ENCODE data around the gene L1CAM. TPM values are rescaled to one million over a fixed set of nuclear protein-coding genes. Genes with fewer than 3 reads are reported as not detected.

Gene L1CAM
- polyA plus RNA-seq, 3 donors: 0.55 TPM; not detected in 2

GRCh38 chrX:153827903-153828302, 58.1 kb downstream of the L1CAM start:
- WGBS (ENCODE audit: insufficient coverage): 100% methylated on average over 2 of the region's 9 CpGs

DNA sequence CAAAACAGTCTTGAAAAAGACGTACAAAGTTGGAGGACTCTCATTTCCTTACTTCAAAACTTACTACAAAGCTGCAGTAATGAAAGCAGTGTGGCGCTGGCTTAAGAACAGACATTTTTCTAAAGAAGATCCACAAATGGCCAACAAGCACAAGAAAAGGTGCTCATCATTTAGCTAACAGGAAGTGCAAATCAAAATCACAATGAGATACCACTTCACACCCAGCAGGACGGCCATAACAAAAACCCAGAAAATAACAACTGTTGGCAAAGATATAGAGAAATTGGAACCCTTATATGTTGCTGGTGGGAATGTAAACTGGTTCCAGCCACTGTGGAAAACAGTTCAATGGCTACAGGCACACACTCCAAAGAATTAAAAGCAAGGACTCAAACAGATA, 59.0 kb downstream of the L1CAM start:
- Histone ChIP-seq H3K4me2 (replicated peaks; ENCODE audit: extremely low read depth, low read length, poor library complexity, severe bottlenecking) (no peak overlapping the region), H3K27me3 (ENCODE audit: control insufficient read depth in 2 of 2, insufficient read depth in 2 of 2, low read length in 2 of 2) (peaks cover 47 to 75% of the 10 kb centered on the region in 2 donors), H3K36me3 (replicated peaks in 1 of 2; ENCODE audit: control insufficient read depth in 1 of 2, insufficient read depth in 2 of 2, low read length in 2 of 2) (no peaks in the 10 kb centered on the region), H3K9ac (ENCODE audit: insufficient read depth, low read length, poor library complexity, severe bottlenecking) (no peak overlapping the region), H3K27ac (ENCODE audit: low read depth in 1 of 2, low read length in 2 of 2) (no peak overlapping the region), H3K79me2 (ENCODE audit: insufficient read depth, low read length) (no peaks in the 10 kb centered on the region), H3K9me3 (replicated peaks in 1 of 2; ENCODE audit: control insufficient read depth in 1 of 2, insufficient read depth in 1 of 2, low read length in 2 of 2) (peaks cover 0 to 17% of the 10 kb centered on the region in 2 donors), H4K20me1 (ENCODE audit: insufficient read depth, low read length) (no peaks in the 10 kb centered on the region), H3K4me3 (replicated peaks in 1 of 3; ENCODE audit: low read depth in 2 of 3, low read length in 3 of 3) (no peak overlapping the region), H3K4me1 (ENCODE audit: control insufficient read depth in 1 of 2, insufficient read depth in 2 of 2, low read length in 2 of 2) (no peaks in the 10 kb centered on the region), H2AFZ (ENCODE audit: insufficient read depth, low read depth, low read length, poor library complexity, severe bottlenecking) (no peak overlapping the region)
- H3K36me3 Mint-ChIP-seq: no peaks in the 10 kb centered on the region
- no peak for TF ChIP-seq CTCF (IDR thresholded peaks at IDR 0.05)
- H3K27me3 Mint-ChIP-seq (ENCODE audit: low read depth in 3 of 3): peaks cover 47 to 84% (median 80%) of the 10 kb centered on the region in 3 donors
- DNase-seq: no peak
- H3K27ac Mint-ChIP-seq: no peak overlapping the region
- H3K4me3 Mint-ChIP-seq: peak overlapping the region in 1 of 2 donors; percentile 73
- no CpG with 5 or more reads among the region's 3 CpGs for WGBS (ENCODE audit: insufficient coverage)
- H3K4me1 Mint-ChIP-seq: peaks cover 1% of the 10 kb centered on the region
- H3K9me3 Mint-ChIP-seq: peaks cover 0 to 21% (median 14%) of the 10 kb centered on the region in 7 donors
- intact Hi-C loops (cut with micrococcal nuclease): no loop called here

More at GRCh38 chrX:153827903-153828302, 58.1 kb downstream of the L1CAM start:
- no peak overlapping the region for H3K27ac ChIP-seq (ENCODE audit: low read depth in 1 of 2, low read length in 2 of 2)
- H3K36me3 ChIP-seq (replicated peaks in 1 of 2; ENCODE audit: control insufficient read depth in 1 of 2, insufficient read depth in 2 of 2, low read length in 2 of 2): no peaks in the 10 kb centered on the region
- peaks cover 1% of the 10 kb centered on the region for H3K4me1 Mint-ChIP-seq
- H3K79me2 ChIP-seq (ENCODE audit: insufficient read depth, low read length): no peaks in the 10 kb centered on the region
- H3K4me2 ChIP-seq (replicated peaks; ENCODE audit: extremely low read depth, low read length, poor library complexity, severe bottlenecking): no peak overlapping the region
- no peaks in the 10 kb centered on the region for H4K20me1 ChIP-seq (ENCODE audit: insufficient read depth, low read length)
- no peaks in the 10 kb centered on the region for H3K36me3 Mint-ChIP-seq
- H3K27me3 ChIP-seq (ENCODE audit: control insufficient read depth in 2 of 2, insufficient read depth in 2 of 2, low read length in 2 of 2): peaks cover 46 to 79% of the 10 kb centered on the region in 2 donors
- TF ChIP-seq CTCF (IDR thresholded peaks at IDR 0.05): no peak
- peaks cover 0 to 21% of the 10 kb centered on the region in 2 donors for H3K9me3 ChIP-seq (replicated peaks in 1 of 2; ENCODE audit: control insufficient read depth in 1 of 2, insufficient read depth in 1 of 2, low read length in 2 of 2)
- no peak overlapping the region for H2AFZ ChIP-seq (ENCODE audit: insufficient read depth, low read depth, low read length, poor library complexity, severe bottlenecking)
- H3K4me3 Mint-ChIP-seq: peak overlapping the region in 1 of 2 donors; percentile 73
- H3K9ac ChIP-seq (ENCODE audit: insufficient read depth, low read length, poor library complexity, severe bottlenecking): no peak overlapping the region
- peaks cover 55 to 86% (median 82%) of the 10 kb centered on the region in 3 donors for H3K27me3 Mint-ChIP-seq (ENCODE audit: low read depth in 3 of 3)
- peaks cover 0 to 26% (median 20%) of the 10 kb centered on the region in 7 donors for H3K9me3 Mint-ChIP-seq
- H3K4me1 ChIP-seq (ENCODE audit: control insufficient read depth in 1 of 2, insufficient read depth in 2 of 2, low read length in 2 of 2): no peaks in the 10 kb centered on the region
- intact Hi-C loops (cut with micrococcal nuclease): no loop called here
- H3K27ac Mint-ChIP-seq: no peak overlapping the region
- DNase-seq: no peak
- no peak overlapping the region for H3K4me3 ChIP-seq (replicated peaks in 1 of 3; ENCODE audit: low read depth in 2 of 3, low read length in 3 of 3)

Data from CD14-positive monocyte (primary cell).